PC-9 (cell line): ENCODE measurements around the gene CNTLN. TPM values are rescaled to one million over a fixed set of nuclear protein-coding genes. Genes with fewer than 3 reads are reported as not detected.

Experiments
- BruUV-seq: library from RNA; stranded (reverse); fragments of 400-500 nt; replicated peaks from 2 replicates; lab custom pipeline; 2021; lab: Mats Ljungman, UMichigan
- CTCF ChIA-PET: fragments of 300-600 bp; sonication (Branson Sonifier 250); formaldehyde crosslinking; loops from one replicate; lab custom pipeline; 2022; ENCODE audit warnings: antibody characterized with exemption; lab: Charles Lee
- POLR2A ChIA-PET: fragments of 300-600 bp; sonication (Branson Sonifier 250); formaldehyde crosslinking; loops from one replicate; lab custom pipeline; 2022; ENCODE audit warnings: antibody characterized with exemption; ENCODE audit not compliant: unreplicated experiment; lab: Charles Lee
- DNase-seq, 2 experiments: peaks; one replicate each; pipeline versions ENCODE4 v3.0.0 to v3.0.0-alpha.2; 2015 to 2022; ENCODE audit warnings: mixed read lengths in 1 of 2
- H2AFZ ChIP-seq: fragments of 200-600 bp; sonication (generic); 2 replicates; pipeline ENCODE4 v1.8.1; 2017; ENCODE audit warnings: antibody characterized with exemption
- H3F3A ChIP-seq: fragments of 200-600 bp; sonication (generic); 2 replicates; pipeline ENCODE4 v1.8.1; 2017; ENCODE audit warnings: antibody characterized with exemption, mild to moderate bottlenecking, low read depth; ENCODE audit not compliant: insufficient read depth
- H3K27ac ChIP-seq: fragments of 200-600 bp; sonication (generic); 2 replicates; pipeline ENCODE4 v1.6.1; 2016; ENCODE audit warnings: mixed run types
- H3K27me3 ChIP-seq: fragments of 200-600 bp; sonication (generic); 2 replicates; pipeline ENCODE4 v1.6.1; 2016; ENCODE audit warnings: low read depth, mixed run types; ENCODE audit not compliant: insufficient read depth
- H3K36me3 ChIP-seq: fragments of 200-600 bp; sonication (generic); 2 replicates; pipeline ENCODE4 v1.6.1; 2016; ENCODE audit warnings: low read depth, mixed run types
- H3K4me1 ChIP-seq: fragments of 200-600 bp; sonication (generic); replicated peaks from 2 replicates; pipeline ENCODE4 v1.6.1; 2016; ENCODE audit warnings: mixed run types; ENCODE audit not compliant: insufficient read depth
- H3K4me2 ChIP-seq: fragments of 200-600 bp; sonication (generic); 2 replicates; pipeline ENCODE4 v1.6.1; 2017; ENCODE audit warnings: mixed run types
- H3K4me3 ChIP-seq: fragments of 200-600 bp; sonication (generic); 2 replicates; pipeline ENCODE4 v1.6.1; 2016; ENCODE audit warnings: mixed run types
- H3K79me2 ChIP-seq: fragments of 200-600 bp; sonication (generic); 2 replicates; pipeline ENCODE4 v1.6.1; 2017; ENCODE audit warnings: low read depth, mixed run types
- H3K9me2 ChIP-seq: fragments of 200-600 bp; sonication (generic); 2 replicates; pipeline ENCODE4 v1.8.1; 2017; ENCODE audit warnings: mild to moderate bottlenecking; ENCODE audit not compliant: insufficient read depth
- H3K9me3 ChIP-seq: fragments of 200-600 bp; sonication (generic); 2 replicates; pipeline ENCODE4 v1.8.1; 2016; ENCODE audit warnings: low read depth; ENCODE audit not compliant: insufficient read depth
- H4K20me1 ChIP-seq: fragments of 200-600 bp; sonication (generic); 2 replicates; pipeline ENCODE4 v1.8.1; 2017; ENCODE audit not compliant: insufficient read depth
- EZH2 ChIP-seq: fragments of 200-600 bp; sonication (generic); IDR thresholded peaks from 2 replicates; pipeline ENCODE4 v1.8.0; 2017; ENCODE audit warnings: antibody characterized with exemption, low read depth
- intact Hi-C: fragments of 100-400 bp; cut with micrococcal nuclease; formaldehyde crosslinking; loops from one replicate; pipeline ENCODE4 v1.10.0; 2022; ENCODE audit not compliant: unreplicated experiment
- total RNA-seq: library from RNA; stranded (reverse); gene quantifications from 2 replicates; pipeline ENCODE4 v1.2.3, GENCODE V29; 2021
- TF ChIP-seq, protein P1 (sequence below): fragments of 200-600 bp; sonication (generic); conservative IDR thresholded peaks from 2 replicates; pipeline ENCODE4 v1.6.1; 2017; ENCODE audit warnings: mixed run types, antibody characterized with exemption, mild to moderate bottlenecking, moderate library complexity

CNTLN gene
- total RNA-seq, 1 experiment from 2014 or later: 3.6 TPM

DNA sequence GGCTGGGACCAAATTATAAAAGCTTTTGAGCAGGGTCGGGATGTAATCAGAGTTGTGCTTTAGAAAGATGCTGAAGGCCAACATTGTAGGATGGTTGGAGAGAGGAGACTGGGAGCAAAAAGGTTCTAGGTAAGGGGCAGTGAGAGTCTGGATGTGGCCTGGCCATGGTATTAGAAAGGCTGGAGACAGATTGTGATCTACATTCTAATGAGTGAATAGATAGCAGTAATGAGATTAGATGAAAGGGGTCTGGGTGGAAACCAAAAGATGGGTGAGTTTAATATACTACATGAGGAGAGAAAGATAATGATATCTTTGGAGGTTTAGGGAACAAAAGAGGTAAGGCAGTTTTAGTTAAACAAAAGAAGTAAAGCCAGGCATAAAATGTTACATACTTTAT is 355.3 kb downstream of the CNTLN start:
- TF ChIP-seq, protein P1, sequence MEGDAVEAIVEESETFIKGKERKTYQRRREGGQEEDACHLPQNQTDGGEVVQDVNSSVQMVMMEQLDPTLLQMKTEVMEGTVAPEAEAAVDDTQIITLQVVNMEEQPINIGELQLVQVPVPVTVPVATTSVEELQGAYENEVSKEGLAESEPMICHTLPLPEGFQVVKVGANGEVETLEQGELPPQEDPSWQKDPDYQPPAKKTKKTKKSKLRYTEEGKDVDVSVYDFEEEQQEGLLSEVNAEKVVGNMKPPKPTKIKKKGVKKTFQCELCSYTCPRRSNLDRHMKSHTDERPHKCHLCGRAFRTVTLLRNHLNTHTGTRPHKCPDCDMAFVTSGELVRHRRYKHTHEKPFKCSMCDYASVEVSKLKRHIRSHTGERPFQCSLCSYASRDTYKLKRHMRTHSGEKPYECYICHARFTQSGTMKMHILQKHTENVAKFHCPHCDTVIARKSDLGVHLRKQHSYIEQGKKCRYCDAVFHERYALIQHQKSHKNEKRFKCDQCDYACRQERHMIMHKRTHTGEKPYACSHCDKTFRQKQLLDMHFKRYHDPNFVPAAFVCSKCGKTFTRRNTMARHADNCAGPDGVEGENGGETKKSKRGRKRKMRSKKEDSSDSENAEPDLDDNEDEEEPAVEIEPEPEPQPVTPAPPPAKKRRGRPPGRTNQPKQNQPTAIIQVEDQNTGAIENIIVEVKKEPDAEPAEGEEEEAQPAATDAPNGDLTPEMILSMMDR: no peak
- no peak for TF ChIP-seq EZH2
- Histone ChIP-seq H3K79me2 (no peaks in the 10 kb centered on the region), H3K4me3 (no peak overlapping the region), H3K9me2 (no peaks in the 10 kb centered on the region), H3K4me1 (no peaks in the 10 kb centered on the region), H4K20me1 (no peaks in the 10 kb centered on the region), H2AFZ (no peak overlapping the region), H3F3A (no peaks in the 10 kb centered on the region), H3K36me3 (no peaks in the 10 kb centered on the region), H3K4me2 (no peak overlapping the region), H3K27me3 (no peaks in the 10 kb centered on the region), H3K27ac (no peak overlapping the region), H3K9me3 (no peaks in the 10 kb centered on the region)
- DNase-seq: no peak
- CTCF ChIA-PET: no interaction called here
- no TSS peak for BruUV-seq
- intact Hi-C loops: no loop called here
- POLR2A ChIA-PET: no interaction called here

DNA sequence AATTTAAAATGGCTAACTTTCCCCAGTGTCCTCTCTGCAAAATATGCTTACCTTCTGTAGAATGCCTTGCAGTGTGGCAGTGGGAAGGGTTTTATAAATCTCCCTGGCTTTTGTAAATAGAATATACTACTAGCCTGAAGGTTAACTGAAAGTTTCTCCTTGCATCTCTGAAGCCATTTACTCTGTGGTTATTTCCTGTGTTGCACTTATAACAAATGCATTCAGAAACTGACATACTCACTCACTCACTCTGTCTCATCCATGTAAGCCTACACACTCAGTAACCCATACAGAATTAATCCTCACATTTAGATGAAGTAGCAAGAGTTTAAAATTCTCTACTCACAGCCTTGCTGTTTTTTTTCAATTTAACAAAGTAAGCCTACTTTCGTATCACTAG is 356.9 kb downstream of the CNTLN start:
- Histone ChIP-seq H3F3A (no peaks in the 10 kb centered on the region), H3K4me2 (no peak overlapping the region), H3K9me3 (no peaks in the 10 kb centered on the region), H3K9me2 (no peaks in the 10 kb centered on the region), H3K36me3 (no peaks in the 10 kb centered on the region), H3K27ac (no peak overlapping the region), H3K27me3 (no peaks in the 10 kb centered on the region), H3K4me3 (no peak overlapping the region), H4K20me1 (no peaks in the 10 kb centered on the region), H3K4me1 (no peaks in the 10 kb centered on the region), H3K79me2 (no peaks in the 10 kb centered on the region), H2AFZ (no peak overlapping the region)
- intact Hi-C loops: no loop called here
- DNase-seq: no peak
- POLR2A ChIA-PET: no interaction called here
- no peak for TF ChIP-seq EZH2
- TF ChIP-seq, protein P1: no peak
- BruUV-seq: no TSS peak
- CTCF ChIA-PET: no interaction called here

DNA sequence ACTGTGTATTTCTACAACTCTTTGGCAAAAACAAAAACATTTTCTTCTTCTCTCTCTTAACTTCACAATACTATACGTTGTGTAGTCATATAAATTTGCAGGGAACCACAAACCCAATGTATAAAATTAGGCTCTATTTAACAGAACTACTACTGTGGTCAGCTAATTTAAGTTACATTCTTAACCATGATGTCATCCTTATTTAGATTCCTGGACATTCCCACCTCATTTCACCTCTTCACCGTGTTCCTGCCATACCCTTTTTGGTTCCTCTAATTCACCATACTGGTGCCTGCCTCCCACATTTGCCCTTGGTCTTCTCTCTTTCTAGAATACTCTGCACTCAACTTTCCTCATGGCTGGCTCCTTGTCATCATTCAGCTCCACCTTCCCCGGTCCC is 368.4 kb downstream of the CNTLN start:
- Histone ChIP-seq H3K4me2 (no peak overlapping the region), H3F3A (no peaks in the 10 kb centered on the region), H2AFZ (no peak overlapping the region), H3K9me3 (no peaks in the 10 kb centered on the region), H3K36me3 (no peaks in the 10 kb centered on the region), H3K27ac (no peak overlapping the region), H3K79me2 (no peaks in the 10 kb centered on the region), H3K27me3 (no peaks in the 10 kb centered on the region), H3K4me1 (no peaks in the 10 kb centered on the region), H3K4me3 (no peak overlapping the region), H4K20me1 (no peaks in the 10 kb centered on the region), H3K9me2 (no peaks in the 10 kb centered on the region)
- BruUV-seq: no TSS peak
- intact Hi-C loops: no loop called here
- TF ChIP-seq, protein P1: no peak
- no peak for TF ChIP-seq EZH2
- POLR2A ChIA-PET: no interaction called here
- CTCF ChIA-PET: no interaction called here
- no peak for DNase-seq
